ENCODE measurements around the gene FAM171A2. TPM values are rescaled to one million over a fixed set of nuclear protein-coding genes. Genes with fewer than 3 reads are reported as not detected.

Gene FAM171A2
- polyA plus RNA-seq, 2 of the 4 experiments (the other 2 are of a cell fraction) = 1.8 to 3.9 TPM

GRCh38 chr17:44345454-44346026, 18.1 kb downstream of the FAM171A2 start:
- Histone ChIP-seq H3K4me1 (peaks cover 9% of the 10 kb centered on the region), H3K9me3 (no peaks in the 10 kb centered on the region), H3K4me2 (peak overlapping the region; percentile 90), H3K4me3 (peak overlapping the region; percentile 92), H3K27ac (peak overlapping the region; percentile 81 to 85)
- FAIRE-seq (no peak), DNase-seq (ENCODE audit: low read depth in 1 of 2, low spot score in 1 of 2) (peak; percentile 75 to 82), ATAC-seq (peak; percentile 45 to 59)
- WGBS (ENCODE audit: missing lambda C conversion rate) = 10% methylated on average over 21 of the region's 21 CpGs
- ChIA-PET POLR2A (interaction anchor here (0.5 to 1.9 kb wide), 12 partner anchors 9 to 275 kb away, joined by 3 to 20 read pairs (median 4); partner anchors contain the start of genes ATXN7L3 and RUNDC3A), CTCF (interaction anchor here (0.6 to 17.9 kb wide), 25 partner anchors 12 to 250 kb away, joined by 3 to 327 read pairs (median 4); partner anchors contain the start of genes FAM171A2 and UBTF)
- TF ChIP-seq HOXA7 (CRISPR knock-in tag; IDR thresholded peaks at IDR 0.05) (no peak), CTCF (IDR thresholded peaks at IDR 0.05) (peak; percentile 54), RAD21 (conservative IDR thresholded peaks at IDR 0.05 in 1 of 2, IDR thresholded peaks at IDR 0.05 in 1 of 2) (peak; percentile 46 to 69; a peak in 4 of 5 replicates), SMC3 (IDR thresholded peaks at IDR 0.05) (peak; percentile 48)

GRCh38 chr17:44344939-44345453, 18.7 kb downstream of the FAM171A2 start, which contains the start of gene GRN:
TSS of gene GRN (plus strand) at chr17:44345302. CDS start at chr17:44349165, 3,863 bp downstream.
- peak; percentile 85 for FAIRE-seq
- 1% methylated on average over 26 of the region's 26 CpGs for WGBS (ENCODE audit: missing lambda C conversion rate)
- Histone ChIP-seq H3K4me1 (peaks cover 9% of the 10 kb centered on the region), H3K27ac (peak within 1 kb of the TSS; percentile 81 to 85), H3K9me3 (no peaks in the 10 kb centered on the region), H3K4me3 (peak within 1 kb of the TSS; percentile 92), H3K4me2 (peak within 1 kb of the TSS; percentile 90)
- POLR2A ChIA-PET = interaction anchor here (0.6 to 1.9 kb wide), 9 partner anchors 9 to 178 kb away, joined by 3 to 20 read pairs (median 4); partner anchors contain the start of genes ATXN7L3 and SLC25A39
- peak; percentile 89 to 99 for ATAC-seq
- DNase-seq (ENCODE audit: low read depth in 1 of 2, low spot score in 1 of 2) = peak; percentile 100
- CTCF ChIA-PET = interaction anchor here (0.6 to 17.9 kb wide), 25 partner anchors 11 to 250 kb away, joined by 3 to 327 read pairs (median 4); partner anchors contain the start of genes FAM171A2 and UBTF
- TF ChIP-seq PHF8 (IDR thresholded peaks at IDR 0.05; ENCODE audit: borderline replicate concordance, low read depth) = peak; percentile 51; the same call in 1 of the 2 replicates
- peak; percentile 73 for TF ChIP-seq POLR2A (IDR thresholded peaks at IDR 0.05; ENCODE audit: low read length)
- no peak for TF ChIP-seq CHD4 (IDR thresholded peaks at IDR 0.05; ENCODE audit: borderline replicate concordance)
- TF ChIP-seq USF2 (IDR thresholded peaks at IDR 0.05) = peak; percentile 99
- peak; percentile 83; the same call in 1 of the 2 replicates for TF ChIP-seq MAZ (IDR thresholded peaks at IDR 0.05; ENCODE audit: borderline replicate concordance, low read depth, low read length)
- TF ChIP-seq PBX3 (IDR thresholded peaks at IDR 0.05) = peak; percentile 72; the same call in 1 of the 2 replicates
- TF ChIP-seq KDM5A (IDR thresholded peaks at IDR 0.05) = peak; percentile 87
- TF ChIP-seq RFX5 (IDR thresholded peaks at IDR 0.05) = peak; percentile 35; the same call in 1 of the 2 replicates
- peak; percentile 73 for TF ChIP-seq E2F6 (IDR thresholded peaks at IDR 0.05; ENCODE audit: borderline replicate concordance, low read depth)
- no peak for TF ChIP-seq RAD21 (conservative IDR thresholded peaks at IDR 0.05 in 1 of 2, IDR thresholded peaks at IDR 0.05 in 1 of 2)
- peak; percentile 75; the same call in 2 of the 3 replicates for TF ChIP-seq BCL3 (IDR thresholded peaks at IDR 0.05)
- TF ChIP-seq CBX8 (IDR thresholded peaks at IDR 0.05) = no peak
- TF ChIP-seq MAX (IDR thresholded peaks at IDR 0.05) = peak; percentile 93
- TF ChIP-seq JUN (IDR thresholded peaks at IDR 0.05) = peak; percentile 14 to 66; a peak in 2 of 5 replicates
- TF ChIP-seq GATA3 (IDR thresholded peaks at IDR 0.05; ENCODE audit: borderline replicate concordance) = peak; percentile 56; the same call in 1 of the 2 replicates
- peak; percentile 44 for TF ChIP-seq CHD2 (IDR thresholded peaks at IDR 0.05; ENCODE audit: low read length, partially characterized antibody)
- TF ChIP-seq ELK1 (IDR thresholded peaks at IDR 0.05; ENCODE audit: low read depth, low read length) = no peak
- TF ChIP-seq POLR2AphosphoS2 (conservative IDR thresholded peaks at IDR 0.05; ENCODE audit: low read length) = no peak
- TF ChIP-seq ATOH8 (CRISPR knock-in tag; IDR thresholded peaks at IDR 0.05; ENCODE audit: low read depth) = peak; percentile 80; the same call in 1 of the 2 replicates
